ENCODE data around the gene EVA1C. TPM values are rescaled to one million over a fixed set of nuclear protein-coding genes. Genes with fewer than 3 reads are reported as not detected.
"Not testable (repeated sequence)": the region's sequence is repeated elsewhere in the genome, so short reads cannot be mapped to it uniquely, and the experiment has no call there.

EVA1C gene
- polyA plus RNA-seq, 1 donor, result 2.1 TPM

DNA sequence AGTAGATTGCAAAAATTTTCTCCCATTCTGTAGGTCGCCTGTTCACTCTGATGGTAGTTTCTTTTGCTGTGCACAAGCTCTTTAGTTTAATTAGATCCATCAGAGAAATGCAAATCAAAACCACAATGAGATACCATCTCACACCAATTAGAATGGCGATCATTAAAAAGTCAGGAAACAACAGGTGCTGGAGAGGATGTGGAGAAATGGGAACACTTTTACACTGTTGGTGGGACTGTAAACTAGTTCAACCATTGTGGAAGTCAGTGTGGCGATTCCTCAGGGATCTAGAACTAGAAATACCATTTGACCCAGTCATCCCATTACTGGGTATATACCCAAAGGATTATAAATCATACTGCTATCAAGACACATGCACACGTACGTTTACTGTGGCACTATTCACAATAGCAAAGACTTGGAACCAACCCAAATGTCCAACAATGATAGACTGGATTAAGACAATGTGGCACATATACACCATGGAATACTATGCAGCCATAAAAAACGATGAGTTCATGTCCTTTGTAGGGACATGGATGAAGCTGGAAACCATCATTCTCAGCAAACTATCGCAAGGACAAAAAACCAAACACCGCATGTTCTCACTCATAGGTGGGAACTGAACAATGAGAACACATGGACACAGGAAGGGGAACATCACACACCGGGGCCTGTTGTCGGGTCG, 21.8 kb upstream of the EVA1C start:
- DNase-seq (ENCODE audit: low read depth), result not testable (repeated sequence)

DNA sequence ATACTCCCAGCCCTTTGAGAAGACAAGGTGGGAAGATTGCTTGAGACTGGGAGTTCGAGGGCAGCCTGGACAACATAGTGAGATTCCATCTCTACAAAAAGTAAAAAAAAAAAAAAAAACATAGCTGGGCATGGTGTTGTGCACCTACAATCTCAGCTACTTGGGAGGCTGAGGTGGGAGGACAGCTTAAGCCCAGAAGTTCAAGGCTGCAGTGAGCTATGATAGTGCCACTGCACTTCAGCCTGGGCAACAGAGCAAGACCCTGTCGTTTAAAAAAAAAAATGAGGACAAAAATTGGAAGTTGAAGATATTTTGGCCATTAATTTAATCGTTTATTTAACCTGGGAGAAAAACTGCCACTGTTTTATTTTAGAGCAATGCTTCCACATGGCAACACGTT, 20.8 kb upstream of the EVA1C start:
- no peak for DNase-seq (ENCODE audit: low read depth)

DNA sequence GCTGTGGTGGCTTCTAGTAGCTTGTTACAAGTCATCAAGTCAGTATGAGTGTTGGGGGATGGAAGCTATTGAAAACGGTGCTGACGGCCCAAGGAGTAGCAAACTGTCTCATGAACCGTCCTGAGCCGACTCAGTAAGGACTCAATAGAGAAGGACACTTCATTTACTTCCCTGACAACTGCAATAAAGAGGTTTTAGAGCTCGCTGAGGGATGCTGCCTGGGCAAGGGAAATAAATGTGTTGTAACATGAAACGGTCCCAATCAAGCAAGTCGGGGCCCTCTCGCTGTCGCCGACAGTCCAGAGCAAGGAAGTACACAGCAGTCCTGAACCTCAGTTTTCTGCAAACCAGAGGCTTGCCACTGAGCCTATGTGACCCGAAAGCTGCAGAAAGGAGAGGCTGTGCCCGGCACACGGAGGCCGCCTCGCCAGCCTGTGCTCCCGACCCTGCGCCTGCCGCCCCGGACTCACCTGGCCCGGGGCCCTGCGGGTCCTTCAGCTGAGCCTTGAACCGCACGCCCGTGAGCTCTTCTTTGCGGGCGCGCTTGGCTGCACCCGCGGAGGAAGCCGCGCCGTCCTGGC, 20.1 kb upstream of the EVA1C start:
- DNase-seq (ENCODE audit: low read depth), result no peak

DNA sequence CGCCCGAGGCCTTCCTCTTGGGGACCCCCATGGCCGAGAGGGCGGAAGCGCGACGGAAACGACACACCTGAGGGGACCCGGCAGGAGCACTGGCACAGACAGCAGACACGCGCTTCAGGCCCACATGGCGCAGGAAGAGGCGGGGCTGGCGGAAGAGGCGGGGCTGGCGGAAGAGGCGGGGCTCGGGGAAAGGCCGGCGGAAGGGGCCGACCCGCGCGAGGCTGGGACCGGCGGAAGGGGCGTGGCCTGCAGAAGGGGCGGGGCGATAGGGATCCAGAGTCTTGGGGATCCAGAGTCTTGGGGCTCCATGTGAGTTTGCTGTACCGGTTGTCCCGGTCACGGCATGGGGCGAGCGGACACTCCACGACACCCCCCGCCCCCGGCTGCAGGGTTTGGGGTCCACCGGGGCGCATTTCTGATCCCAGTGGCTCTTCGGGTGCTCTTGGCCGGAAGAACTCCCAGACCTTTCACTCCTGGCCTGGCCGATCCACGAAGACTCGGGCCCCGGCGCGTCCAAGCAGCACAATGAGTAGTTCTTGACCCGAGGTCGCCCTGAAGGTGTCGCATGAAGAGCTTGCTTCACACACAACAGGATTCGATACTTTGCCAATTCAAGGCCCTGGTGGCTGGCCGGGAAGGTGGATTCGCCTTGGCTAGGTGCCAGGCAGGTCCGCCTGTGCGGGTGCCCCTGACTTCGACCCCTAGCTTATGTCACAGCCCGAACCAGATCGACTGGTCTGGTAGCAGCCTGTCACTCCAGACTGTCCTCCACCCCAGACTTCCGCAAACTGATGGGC, 19.4 kb upstream of the EVA1C start, which contains the start of gene URB1:
Gene URB1, minus strand, starts transcription at position 133 of the 797 bp plus-strand sequence. Its CDS starts 102 bp downstream, at position 31.
- DNase-seq (ENCODE audit: low read depth), result no peak

DNA sequence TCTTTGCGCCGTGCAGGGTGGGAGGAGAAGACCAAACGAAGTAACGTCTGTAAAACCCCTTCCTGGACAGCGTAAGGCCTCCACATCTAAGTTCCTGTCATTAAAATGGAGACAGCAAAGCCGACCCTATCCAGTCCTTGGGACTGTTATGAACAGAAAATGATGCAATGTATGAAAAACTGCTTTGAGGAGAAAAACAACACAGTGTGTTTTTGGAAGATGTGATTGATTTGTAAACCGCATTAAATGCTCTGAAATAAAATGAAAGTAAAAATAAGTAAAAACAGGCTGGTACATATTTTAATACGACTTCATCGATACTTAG, 18.9 kb upstream of the EVA1C start:
- no peak for DNase-seq (ENCODE audit: low read depth)

DNA sequence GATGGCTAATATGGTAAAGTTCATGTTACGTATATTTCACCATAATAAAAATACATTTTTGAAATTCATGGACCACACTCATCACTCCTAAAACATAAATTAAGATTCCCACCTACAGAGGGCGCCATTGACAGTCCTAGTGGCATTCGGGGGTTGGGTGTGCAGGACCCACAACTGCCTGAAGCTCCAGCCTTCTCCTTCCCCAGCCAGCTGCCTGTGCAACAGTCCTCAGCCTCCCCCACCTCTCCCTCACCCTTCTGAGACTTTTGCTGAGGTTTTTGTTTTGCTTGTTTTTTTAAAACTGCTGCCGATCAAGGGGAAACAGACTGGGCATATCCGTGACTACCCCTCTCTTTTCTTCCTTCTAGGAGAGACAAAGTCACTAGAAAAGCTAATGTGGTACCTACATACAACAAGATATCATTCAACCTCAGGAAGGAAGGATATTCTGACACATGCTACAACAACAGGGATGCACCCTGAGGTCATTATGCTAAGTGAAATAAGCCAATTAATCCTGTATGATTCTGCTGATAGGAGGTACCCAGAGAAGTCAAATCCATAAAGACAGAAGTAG, 9.2 kb upstream of the EVA1C start:
- no peak for DNase-seq (ENCODE audit: low read depth)

DNA sequence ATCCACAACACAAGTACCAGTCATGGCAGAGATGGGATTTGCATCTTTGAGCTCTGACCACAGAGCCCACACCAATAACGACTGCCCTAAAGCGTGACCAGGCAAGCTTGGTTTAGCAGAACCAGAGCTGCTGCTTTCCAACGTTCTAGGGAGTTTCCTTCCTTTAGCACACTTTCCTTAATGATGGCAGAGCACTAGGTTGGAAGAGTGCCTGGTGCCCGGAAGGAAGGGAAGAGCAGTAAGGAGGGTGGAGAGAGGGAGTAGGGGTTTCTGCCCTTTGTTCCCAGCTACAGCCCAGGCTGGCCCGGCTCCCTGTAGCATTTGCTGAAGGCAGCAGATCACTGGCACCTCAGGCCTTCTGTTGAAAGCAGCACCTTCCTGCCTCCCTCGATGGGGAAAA, 6.1 kb upstream of the EVA1C start:
- DNase-seq (ENCODE audit: low read depth), result no peak

DNA sequence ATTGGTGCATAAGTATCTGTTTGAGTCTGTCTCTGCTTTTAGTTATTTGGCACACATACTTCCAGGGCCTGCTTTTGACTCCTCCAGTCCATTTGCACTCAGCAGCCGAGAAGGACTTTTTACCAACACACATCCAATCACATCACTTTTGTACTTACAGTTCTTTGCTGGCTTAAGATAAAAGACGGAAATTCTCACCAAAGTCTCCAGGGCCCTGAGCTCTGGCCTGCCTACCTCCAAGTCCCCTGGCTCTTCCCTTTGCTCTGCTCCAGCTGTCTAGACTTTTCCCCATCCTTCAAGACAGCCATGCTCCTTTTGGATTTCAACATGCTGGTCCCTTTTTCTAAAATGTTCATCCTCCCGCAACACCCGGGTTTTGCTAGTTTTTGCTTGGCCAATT, 2.2 kb upstream of the EVA1C start:
- DNase-seq (ENCODE audit: low read depth), result no peak

DNA sequence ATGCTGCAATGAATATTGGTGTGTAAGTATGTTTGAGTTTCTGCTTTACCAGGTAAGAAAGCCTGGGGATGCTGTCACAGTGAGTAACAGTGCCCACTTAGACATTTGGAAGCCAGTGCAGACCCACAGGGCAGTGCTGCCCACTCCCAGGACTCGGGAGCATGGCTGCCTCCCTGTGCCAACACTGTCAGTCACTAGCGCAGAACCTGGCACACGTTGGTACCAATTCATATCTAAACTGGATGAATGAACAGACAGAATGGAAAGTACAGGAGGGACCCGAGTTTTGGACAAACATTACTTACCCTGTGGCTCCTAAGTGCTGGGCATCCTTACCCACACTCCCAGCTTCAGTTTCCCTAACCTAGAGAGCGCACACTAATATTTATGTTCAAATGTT, 1.6 kb upstream of the EVA1C start:
- no peak for DNase-seq (ENCODE audit: low read depth)

DNA sequence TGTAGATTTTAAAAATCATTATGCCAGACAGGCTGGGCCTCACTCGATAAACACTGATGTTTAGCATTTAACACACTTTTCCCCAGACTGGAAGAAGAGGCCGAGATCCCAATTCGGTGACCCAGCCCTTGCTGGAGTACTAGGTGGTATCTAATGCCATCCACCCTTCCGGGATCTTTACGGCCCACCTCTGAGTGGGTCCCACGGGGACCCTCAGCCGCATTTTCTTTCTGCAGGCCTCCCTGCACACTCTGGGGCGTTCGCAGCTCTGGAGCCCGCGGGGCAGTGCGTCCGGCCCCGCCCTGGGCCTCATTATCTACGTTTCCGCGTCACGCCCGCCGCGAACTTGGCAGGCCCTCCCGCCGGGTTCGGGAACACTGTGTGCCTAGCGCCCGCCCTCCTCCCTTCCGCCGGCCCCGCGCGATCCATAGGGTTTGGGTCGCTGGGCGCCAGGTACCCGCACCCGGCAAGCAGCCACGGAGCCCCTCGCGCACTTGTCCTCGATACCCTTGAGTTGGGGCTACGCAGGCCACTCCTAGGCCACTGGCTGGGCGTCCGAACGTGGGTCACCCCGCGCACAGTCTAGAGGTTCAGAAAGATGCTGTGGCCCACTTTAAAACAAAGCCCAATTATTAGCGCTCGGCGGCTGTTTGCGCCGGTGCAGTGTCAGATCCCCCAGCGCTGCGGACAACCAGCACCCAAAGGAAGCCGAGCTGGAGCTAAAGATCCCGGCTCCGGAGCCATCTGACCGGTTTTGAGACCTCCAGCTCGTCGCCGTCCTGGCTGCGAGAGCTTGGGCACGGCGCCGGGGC, 950 bp upstream of the EVA1C start:
- no peak for DNase-seq (ENCODE audit: low read depth)

DNA sequence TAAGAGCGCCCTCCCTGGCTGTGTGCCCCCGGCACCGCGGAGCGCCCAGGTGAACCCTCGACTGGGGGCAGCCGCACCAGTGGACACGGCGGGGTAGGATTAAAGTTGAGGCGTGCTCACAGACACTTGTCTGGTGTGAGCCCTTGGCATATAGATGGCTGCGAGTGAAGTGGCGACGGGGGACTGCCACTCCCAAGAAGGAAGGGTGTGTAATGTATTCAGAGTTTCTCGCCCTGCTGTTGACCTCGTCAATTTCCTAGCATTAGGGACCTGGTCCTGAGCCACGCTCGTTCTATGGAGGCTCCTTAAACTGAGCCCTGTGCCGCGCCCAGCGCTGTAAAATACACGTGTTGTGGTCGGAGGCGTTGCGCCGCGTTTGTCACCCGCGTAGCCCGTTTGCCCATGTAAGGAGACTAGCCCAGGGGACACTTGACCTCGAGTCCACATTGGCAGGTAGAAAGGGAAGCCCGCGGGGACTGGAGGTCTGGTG, 554 bp downstream of the EVA1C start:
- DNase-seq (ENCODE audit: low read depth), result no peak

DNA sequence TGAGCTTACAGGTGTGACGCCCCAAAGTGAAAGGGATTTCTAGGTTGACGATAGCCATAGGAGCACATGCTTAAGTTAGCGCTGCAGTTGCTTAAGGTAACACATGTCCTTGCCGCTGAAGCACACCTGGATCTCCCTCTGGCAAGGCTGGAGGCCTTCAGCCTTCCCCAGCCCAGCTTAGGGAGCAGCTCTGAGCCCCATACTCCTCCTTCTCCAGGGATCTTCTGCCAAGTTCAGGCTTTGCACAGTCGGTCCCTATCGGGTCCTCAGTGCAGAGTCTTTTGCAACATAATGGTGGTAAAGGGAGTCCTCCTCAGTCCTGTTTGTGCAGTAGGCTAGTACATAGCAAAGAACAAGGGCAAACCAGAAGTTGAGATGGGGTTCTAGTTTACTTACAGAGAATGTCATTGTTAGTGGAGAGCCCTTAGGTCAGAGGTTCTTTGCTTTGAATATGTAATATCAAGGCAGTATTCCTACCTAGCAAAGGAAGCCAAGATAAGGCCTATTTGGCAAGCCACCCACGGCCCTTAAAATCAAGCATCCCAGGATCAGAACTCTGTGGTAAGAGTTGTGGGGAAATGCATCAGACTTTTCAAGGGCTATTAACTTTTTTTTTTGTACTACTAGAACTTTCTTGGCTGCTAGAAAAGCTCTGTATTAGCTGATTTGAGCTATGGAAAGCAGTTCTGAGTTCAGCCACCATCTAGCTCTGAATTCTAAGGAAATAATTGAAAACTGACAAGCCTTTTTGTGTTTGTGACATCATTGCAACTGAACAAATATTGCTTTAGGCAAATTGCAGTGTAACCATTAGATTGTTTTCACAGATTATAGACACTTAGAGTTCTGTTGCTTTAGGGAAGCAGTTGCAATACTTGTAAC, 1.4 kb downstream of the EVA1C start:
- no peak for DNase-seq (ENCODE audit: low read depth)

DNA sequence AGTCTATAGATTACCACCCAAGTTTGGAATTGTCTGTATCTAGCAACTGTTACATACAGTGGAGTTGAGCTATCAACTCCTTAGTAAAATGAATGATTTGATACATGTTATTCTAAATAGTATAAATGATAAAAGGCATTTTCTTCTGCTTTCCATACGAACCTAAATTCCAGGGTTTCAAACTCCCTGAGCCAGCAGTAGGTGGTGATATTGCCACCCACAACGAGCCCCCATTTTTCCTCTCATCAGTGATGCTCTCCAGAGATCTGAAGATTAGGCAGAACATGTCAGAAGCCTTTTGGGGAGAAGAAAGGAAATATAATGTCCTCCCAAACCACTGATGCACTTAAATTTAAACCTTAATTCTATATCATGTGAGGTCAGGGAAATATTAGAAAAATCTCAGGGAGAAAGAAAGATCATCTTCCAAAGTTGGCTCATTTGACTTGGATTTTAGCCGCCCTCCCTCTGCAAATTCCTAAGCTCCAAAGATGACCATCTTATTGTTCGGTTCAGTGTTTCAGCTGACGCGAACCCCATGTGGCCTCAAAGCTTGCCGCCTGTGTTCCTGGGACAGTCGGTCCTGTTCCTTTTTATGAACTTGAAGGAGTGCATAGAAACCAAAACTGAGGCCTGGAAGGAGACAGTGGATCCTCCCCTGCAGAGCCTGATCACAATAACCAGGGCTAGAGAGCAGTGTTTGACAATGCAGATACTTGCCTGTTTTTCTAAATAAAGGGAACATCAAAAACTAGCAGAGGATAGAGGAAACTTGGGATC, 2.3 kb downstream of the EVA1C start:
- DNase-seq (ENCODE audit: low read depth), result no peak

DNA sequence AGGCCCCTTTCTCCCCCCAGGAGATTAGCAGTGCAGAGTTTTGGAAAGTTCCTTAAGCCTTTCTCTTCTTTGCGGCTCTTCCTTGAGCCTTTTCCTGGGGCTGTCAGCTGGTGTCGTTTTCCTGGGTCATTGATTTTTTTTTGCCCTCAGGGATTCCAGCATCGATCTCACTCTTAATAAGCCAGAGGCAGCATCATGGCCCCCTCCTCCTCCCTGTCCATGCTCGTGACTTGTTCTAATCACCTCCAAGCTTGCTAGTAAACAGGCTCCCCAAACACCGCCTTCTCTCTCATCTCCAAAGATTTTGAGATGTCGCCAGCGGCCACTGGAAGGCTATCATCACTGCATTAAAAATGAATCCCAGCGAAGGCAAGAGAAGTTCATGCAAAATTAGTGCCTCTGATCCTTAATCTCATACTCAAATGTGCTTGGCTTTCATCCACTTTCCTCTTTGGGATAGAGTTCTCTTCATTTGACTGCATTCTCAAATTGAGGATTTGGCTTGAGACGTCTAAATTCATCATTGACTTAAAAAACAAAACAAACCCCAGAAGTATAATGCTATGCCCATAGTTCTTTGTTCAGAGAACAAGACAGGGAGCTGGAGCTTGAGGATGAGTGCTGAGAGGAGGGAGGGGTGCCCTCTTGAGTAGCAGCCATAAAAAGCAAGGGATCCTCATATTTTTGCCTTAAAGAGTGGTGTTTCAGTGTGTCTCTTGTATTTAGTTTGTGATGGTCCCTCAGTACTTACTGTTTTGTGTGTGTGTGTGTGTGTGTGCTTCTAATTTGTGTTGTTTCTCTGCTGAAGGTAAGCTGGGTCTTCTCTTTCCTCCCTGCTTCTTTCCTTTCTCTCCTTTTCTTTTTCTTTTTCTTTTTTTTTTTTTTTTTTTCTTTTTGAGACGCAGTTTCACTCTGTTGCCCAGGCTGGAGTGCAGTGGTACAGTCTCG, 3.2 kb downstream of the EVA1C start:
- no peak for DNase-seq (ENCODE audit: low read depth)

DNA sequence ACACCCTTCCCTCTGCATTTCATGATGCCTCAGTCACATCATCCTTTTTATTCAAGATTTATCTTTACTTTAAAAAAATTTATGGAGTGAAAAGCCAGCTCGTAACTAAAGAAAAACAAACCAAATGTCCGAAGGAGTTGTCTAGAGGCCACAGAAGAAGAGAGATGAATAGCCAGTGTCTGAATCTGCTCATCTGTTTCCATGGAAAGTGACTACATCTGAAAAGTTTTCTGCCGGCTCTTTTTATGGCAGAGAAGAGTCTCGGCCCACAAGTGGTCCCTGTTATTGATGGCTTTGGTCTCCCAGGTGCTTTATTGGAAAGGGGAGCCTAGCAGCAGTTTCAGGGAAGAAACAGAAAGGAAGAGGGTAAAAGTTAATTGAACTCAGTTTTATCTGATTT, 5.6 kb downstream of the EVA1C start:
- DNase-seq (ENCODE audit: low read depth), result no peak

DNA sequence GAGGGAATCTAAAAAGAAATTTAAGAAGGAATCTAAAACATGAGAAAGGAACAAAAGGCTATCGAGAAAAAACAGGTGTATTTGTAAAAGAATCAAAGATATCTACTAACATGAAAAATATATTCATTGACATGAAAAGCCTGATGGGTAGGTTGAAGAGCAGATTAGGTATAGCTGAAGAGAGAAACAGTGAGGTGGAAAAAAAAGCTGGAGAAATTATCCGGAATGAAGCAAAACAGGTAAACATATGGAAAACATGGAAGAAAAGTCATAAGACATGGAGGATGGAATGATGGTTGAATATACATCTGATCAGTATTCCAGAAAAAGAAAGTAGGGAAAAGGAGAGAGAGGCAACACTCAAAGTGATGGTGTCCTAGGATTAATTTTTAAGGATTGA, 9.6 kb downstream of the EVA1C start:
- DNase-seq (ENCODE audit: low read depth), result no peak

DNA sequence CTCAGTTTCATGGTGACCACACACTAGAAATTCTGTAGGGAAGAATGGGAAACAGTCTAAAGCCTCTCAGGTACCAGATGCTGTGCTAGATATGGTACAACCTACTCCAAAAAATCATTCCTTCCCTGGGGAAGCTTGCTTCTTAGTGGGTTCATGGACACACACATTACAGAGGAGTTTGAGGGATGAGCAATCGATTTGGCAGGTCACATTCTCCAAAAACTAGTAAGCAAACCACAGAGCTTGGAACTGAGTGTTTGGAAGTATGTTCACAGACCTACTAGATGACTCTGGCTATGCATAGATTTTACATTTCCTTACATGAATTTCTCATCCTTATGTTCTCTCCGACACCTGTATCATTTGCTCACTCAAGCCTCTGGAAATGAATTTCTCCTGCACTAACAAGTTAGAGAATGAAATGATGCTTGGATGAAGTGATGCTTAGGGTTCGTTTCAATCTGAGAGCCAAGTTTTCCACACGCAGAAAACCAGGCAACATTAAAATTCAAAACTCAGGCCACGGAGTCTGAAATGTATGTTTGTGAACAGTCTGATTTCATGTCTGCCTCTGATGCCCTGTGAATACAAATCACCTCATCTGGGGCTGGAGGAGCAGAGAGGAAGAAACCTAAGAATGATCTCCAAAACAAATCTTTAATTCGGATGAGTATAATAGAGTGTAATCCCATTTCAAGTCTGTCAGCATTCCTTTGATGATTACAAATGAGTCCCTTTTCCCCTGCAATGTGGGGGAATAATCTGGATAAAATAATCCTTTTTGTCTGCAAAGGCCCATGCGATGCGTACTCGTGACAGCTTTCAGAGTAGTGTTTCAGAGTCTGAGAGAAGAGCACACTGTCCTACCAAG, 11.0 kb downstream of the EVA1C start:
- no peak for DNase-seq (ENCODE audit: low read depth)

DNA sequence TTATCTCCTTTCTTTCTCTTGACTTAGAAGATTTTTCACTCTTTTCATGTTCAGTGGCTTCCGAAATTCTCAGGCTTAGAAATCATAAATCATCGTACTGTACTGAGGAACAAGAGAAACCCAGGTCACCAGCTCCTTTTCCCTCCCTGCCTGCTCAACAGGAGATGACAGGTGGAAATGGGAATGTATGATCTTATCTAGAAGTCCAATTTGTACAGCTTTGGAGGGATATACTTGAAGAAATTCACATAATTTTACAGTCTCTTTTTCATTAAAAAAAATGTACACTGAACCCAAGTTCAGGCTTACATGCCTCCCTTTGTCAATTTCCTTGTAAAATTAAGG, 11.7 kb downstream of the EVA1C start:
- no peak for DNase-seq (ENCODE audit: low read depth)
